ENCODE measurements around the gene SLC20A1. TPM values are rescaled to one million over a fixed set of nuclear protein-coding genes. Genes with fewer than 3 reads are reported as not detected.

The SLC20A1 gene
- total RNA-seq, 4 donors from 2014 or later = 9.4 to 173 (median 148) TPM

- Histone ChIP-seq H3K4me1 (no peaks in the 10 kb centered on the region), H3K9me3 (no peaks in the 10 kb centered on the region), H3K36me3 (no peaks in the 10 kb centered on the region), H3K27me3 (no peaks in the 10 kb centered on the region), H3K4me3 (no peak overlapping the region), H3K27ac (peak overlapping the region in 3 of 4 donors; percentile 5 to 22 (median 13))
- DNase-seq = no peak
- intact Hi-C loops (cut with DNase I; ENCODE audit: low total_unique reads) (no loop called here), in situ Hi-C loops (cut with MboI; ENCODE audit: low pct_ligation_motif_present in 1 of 4, low pct_unique_long_range_greater_than_20kb in 1 of 4, low sequenced_read_pairs in 3 of 4) (no loop called here)
- 64 to 68% methylated on average over 4 to 5 of the region's 5 CpGs for WGBS, 2 donors (ENCODE audit: low coverage in 1 of 2)
- no peak for TF ChIP-seq CTCF (IDR thresholded peaks at IDR 0.05)
- no peak for TF ChIP-seq POLR2AphosphoS5 (IDR thresholded peaks at IDR 0.05)
- no peak for TF ChIP-seq POLR2A (IDR thresholded peaks at IDR 0.05)
Measured at GRCh38 chr2:112670252-112671022, 24.7 kb downstream of the SLC20A1 start.

- intact Hi-C loops (cut with DNase I; ENCODE audit: low total_unique reads) (no loop called here), in situ Hi-C loops (cut with MboI; ENCODE audit: low pct_ligation_motif_present in 1 of 4, low pct_unique_long_range_greater_than_20kb in 1 of 4, low sequenced_read_pairs in 3 of 4) (no loop called here)
- no peak for DNase-seq
- Histone ChIP-seq H3K36me3 (no peaks in the 10 kb centered on the region), H3K27me3 (no peaks in the 10 kb centered on the region), H3K9me3 (no peaks in the 10 kb centered on the region), H3K4me1 (no peaks in the 10 kb centered on the region), H3K27ac (no peak overlapping the region), H3K4me3 (no peak overlapping the region)
- TF ChIP-seq EP300 (IDR thresholded peaks at IDR 0.05; ENCODE audit: low read depth) (no peak), POLR2AphosphoS5 (IDR thresholded peaks at IDR 0.05) (no peak), POLR2A (IDR thresholded peaks at IDR 0.05) (no peak)
- WGBS, 2 donors (ENCODE audit: low coverage in 1 of 2) = 64 to 90% methylated on average over 2 of the region's 2 CpGs
Measured at GRCh38 chr2:112671801-112672200, 26.1 kb downstream of the SLC20A1 start.

GRCh38 chr2:112673008-112673407 lies 27.3 kb downstream of the SLC20A1 start:
- H3K9me3 ChIP-seq = no peaks in the 10 kb centered on the region
- DNase-seq = no peak
- WGBS, 2 donors (ENCODE audit: low coverage in 1 of 2) = 94 to 100% methylated on average over 1 of the region's 1 CpG
- no peaks in the 10 kb centered on the region for H3K27me3 ChIP-seq
- intact Hi-C loops (cut with DNase I; ENCODE audit: low total_unique reads) (no loop called here), in situ Hi-C loops (cut with MboI; ENCODE audit: low pct_ligation_motif_present in 1 of 4, low pct_unique_long_range_greater_than_20kb in 1 of 4, low sequenced_read_pairs in 3 of 4) (no loop called here)
- TF ChIP-seq POLR2AphosphoS5 (IDR thresholded peaks at IDR 0.05) (no peak), CTCF (IDR thresholded peaks at IDR 0.05) (no peak), POLR2A (IDR thresholded peaks at IDR 0.05) (no peak), EP300 (IDR thresholded peaks at IDR 0.05; ENCODE audit: low read depth) (no peak)
- no peaks in the 10 kb centered on the region for H3K4me1 ChIP-seq
- H3K27ac ChIP-seq = no peak overlapping the region
- no peaks in the 10 kb centered on the region for H3K36me3 ChIP-seq
- no peak overlapping the region for H3K4me3 ChIP-seq

GRCh38 chr2:112674229-112674628 lies 28.5 kb downstream of the SLC20A1 start:
- Histone ChIP-seq H3K27me3 (no peaks in the 10 kb centered on the region), H3K36me3 (no peaks in the 10 kb centered on the region), H3K4me3 (no peak overlapping the region), H3K4me1 (no peaks in the 10 kb centered on the region), H3K9me3 (no peaks in the 10 kb centered on the region), H3K27ac (no peak overlapping the region)
- TF ChIP-seq EP300 (IDR thresholded peaks at IDR 0.05; ENCODE audit: low read depth) (no peak), POLR2AphosphoS5 (IDR thresholded peaks at IDR 0.05) (no peak), POLR2A (IDR thresholded peaks at IDR 0.05) (no peak)
- intact Hi-C loops (cut with DNase I; ENCODE audit: low total_unique reads) (no loop called here), in situ Hi-C loops (cut with MboI; ENCODE audit: low pct_ligation_motif_present in 1 of 4, low pct_unique_long_range_greater_than_20kb in 1 of 4, low sequenced_read_pairs in 3 of 4) (no loop called here)
- WGBS, 2 donors (ENCODE audit: low coverage in 1 of 2) = 66 to 76% methylated on average over 10 to 12 of the region's 12 CpGs
- DNase-seq = peak; percentile 49

GRCh38 chr2:112679484-112679883 lies 33.7 kb downstream of the SLC20A1 start:
- Histone ChIP-seq H3K4me3 (no peak overlapping the region), H3K36me3 (no peaks in the 10 kb centered on the region), H3K4me1 (peaks cover 0 to 6% (median 0%) of the 10 kb centered on the region in 4 donors), H3K9me3 (no peaks in the 10 kb centered on the region), H3K27me3 (no peaks in the 10 kb centered on the region), H3K27ac (no peak overlapping the region)
- intact Hi-C loops (cut with DNase I; ENCODE audit: low total_unique reads) = no loop called here
- in situ Hi-C loops (cut with MboI; ENCODE audit: low pct_ligation_motif_present in 1 of 4, low pct_unique_long_range_greater_than_20kb in 1 of 4, low sequenced_read_pairs in 3 of 4) = no loop called here
- no peak for DNase-seq
- TF ChIP-seq POLR2AphosphoS5 (IDR thresholded peaks at IDR 0.05) = no peak
- no peak for TF ChIP-seq POLR2A (IDR thresholded peaks at IDR 0.05)
- TF ChIP-seq EP300 (IDR thresholded peaks at IDR 0.05; ENCODE audit: low read depth) = no peak
- WGBS, 2 donors (ENCODE audit: low coverage in 1 of 2) = 65% methylated on average over 3 of the region's 3 CpGs; no CpG with 5 or more reads in 1 of the 2 donors
